Measurements from ENCODE around the gene NRDE2. TPM values are rescaled to one million over a fixed set of nuclear protein-coding genes. Genes with fewer than 3 reads are reported as not detected.

The NRDE2 gene
- total RNA-seq, 2 experiments from 2014 or later, result 12.3 to 16.6 TPM

DNA sequence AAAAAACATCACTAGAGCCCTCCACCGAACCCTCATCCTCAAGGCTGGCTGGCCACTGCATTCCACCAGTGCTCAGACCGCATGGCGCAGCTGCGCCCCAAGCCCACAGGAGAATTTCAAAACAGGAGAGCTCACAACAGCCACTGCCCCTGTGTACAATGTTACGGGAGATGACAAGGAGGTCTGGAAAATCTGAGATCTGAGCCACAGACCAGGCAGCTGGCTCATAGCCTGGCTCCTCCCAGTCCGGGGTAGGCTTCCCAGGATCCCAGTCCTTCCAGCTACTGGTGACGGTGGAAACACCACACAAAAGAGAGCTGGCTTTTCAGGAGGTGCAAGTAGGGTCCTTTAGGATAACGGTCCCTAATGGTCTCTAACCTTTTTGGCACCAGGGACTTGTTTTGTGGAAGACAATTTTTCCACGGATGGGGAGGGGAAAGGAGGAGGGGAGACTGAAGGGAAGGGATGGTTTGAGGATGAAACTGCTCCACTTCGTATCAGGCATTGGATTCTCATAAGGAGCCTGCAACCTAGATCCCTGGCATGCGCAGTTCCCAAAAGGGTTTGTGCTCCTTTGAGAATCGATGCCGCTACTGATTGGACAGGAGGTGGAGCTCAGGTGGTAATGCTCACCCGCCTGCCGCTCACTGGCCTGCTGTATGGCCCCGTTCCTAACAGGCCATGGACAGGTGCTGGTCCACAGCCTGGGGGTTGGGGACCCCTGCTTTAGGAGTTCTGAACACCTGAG lies 23.0 kb upstream of the NRDE2 start:
- Histone ChIP-seq H4K20me1 (ENCODE audit: insufficient read depth, low read length) (no peaks in the 10 kb centered on the region), H3K27ac (ENCODE audit: low read depth, low read length, poor library complexity, severe bottlenecking) (no peak overlapping the region), H3K4me3 (ENCODE audit: low read depth, low read length, poor library complexity, severe bottlenecking) (no peak overlapping the region), H2AFZ (ENCODE audit: low read length) (no peak overlapping the region), H3K4me2 (ENCODE audit: low read length) (no peak overlapping the region), H3K9me3 (ENCODE audit: low read length) (no peaks in the 10 kb centered on the region), H3K79me2 (ENCODE audit: insufficient read depth, low read depth, low read length) (no peaks in the 10 kb centered on the region), H3K4me1 (ENCODE audit: insufficient read depth, low read length, poor library complexity, severe bottlenecking) (no peaks in the 10 kb centered on the region), H3K36me3 (ENCODE audit: insufficient read depth, low read length) (no peaks in the 10 kb centered on the region), H3K9me2 (ENCODE audit: insufficient read depth, low read length) (no peaks in the 10 kb centered on the region)
- TF ChIP-seq, protein P1, sequence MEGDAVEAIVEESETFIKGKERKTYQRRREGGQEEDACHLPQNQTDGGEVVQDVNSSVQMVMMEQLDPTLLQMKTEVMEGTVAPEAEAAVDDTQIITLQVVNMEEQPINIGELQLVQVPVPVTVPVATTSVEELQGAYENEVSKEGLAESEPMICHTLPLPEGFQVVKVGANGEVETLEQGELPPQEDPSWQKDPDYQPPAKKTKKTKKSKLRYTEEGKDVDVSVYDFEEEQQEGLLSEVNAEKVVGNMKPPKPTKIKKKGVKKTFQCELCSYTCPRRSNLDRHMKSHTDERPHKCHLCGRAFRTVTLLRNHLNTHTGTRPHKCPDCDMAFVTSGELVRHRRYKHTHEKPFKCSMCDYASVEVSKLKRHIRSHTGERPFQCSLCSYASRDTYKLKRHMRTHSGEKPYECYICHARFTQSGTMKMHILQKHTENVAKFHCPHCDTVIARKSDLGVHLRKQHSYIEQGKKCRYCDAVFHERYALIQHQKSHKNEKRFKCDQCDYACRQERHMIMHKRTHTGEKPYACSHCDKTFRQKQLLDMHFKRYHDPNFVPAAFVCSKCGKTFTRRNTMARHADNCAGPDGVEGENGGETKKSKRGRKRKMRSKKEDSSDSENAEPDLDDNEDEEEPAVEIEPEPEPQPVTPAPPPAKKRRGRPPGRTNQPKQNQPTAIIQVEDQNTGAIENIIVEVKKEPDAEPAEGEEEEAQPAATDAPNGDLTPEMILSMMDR (conservative IDR thresholded peaks at IDR 0.05; ENCODE audit: low read length), result no peak
- TF ChIP-seq EZH2phosphoT487 (IDR thresholded peaks at IDR 0.05; ENCODE audit: borderline replicate concordance, low read depth, low read length), result no peak
- ChIA-PET CTCF (ENCODE audit: unreplicated experiment) (no interaction called here), POLR2A (no interaction called here)
- no TSS peak for BruUV-seq (replicated peaks)
- intact Hi-C loops (cut with micrococcal nuclease; ENCODE audit: unreplicated experiment), result no loop called here
- no peak for DNase-seq (ENCODE audit: low spot score)

- Histone ChIP-seq H3K79me2 (ENCODE audit: insufficient read depth, low read depth, low read length) (no peaks in the 10 kb centered on the region), H3K27ac (ENCODE audit: low read depth, low read length, poor library complexity, severe bottlenecking) (no peak overlapping the region), H3K9me3 (ENCODE audit: low read length) (no peaks in the 10 kb centered on the region), H3K9me2 (ENCODE audit: insufficient read depth, low read length) (no peaks in the 10 kb centered on the region), H3K4me3 (ENCODE audit: low read depth, low read length, poor library complexity, severe bottlenecking) (no peak overlapping the region), H3K4me2 (ENCODE audit: low read length) (no peak overlapping the region), H3K4me1 (ENCODE audit: insufficient read depth, low read length, poor library complexity, severe bottlenecking) (no peaks in the 10 kb centered on the region), H4K20me1 (ENCODE audit: insufficient read depth, low read length) (no peaks in the 10 kb centered on the region), H2AFZ (ENCODE audit: low read length) (no peak overlapping the region), H3K36me3 (ENCODE audit: insufficient read depth, low read length) (no peaks in the 10 kb centered on the region)
- no peak for TF ChIP-seq EZH2phosphoT487 (IDR thresholded peaks at IDR 0.05; ENCODE audit: borderline replicate concordance, low read depth, low read length)
- TF ChIP-seq, protein P1 (conservative IDR thresholded peaks at IDR 0.05; ENCODE audit: low read length), result no peak
- intact Hi-C loops (cut with micrococcal nuclease; ENCODE audit: unreplicated experiment), result no loop called here
- ChIA-PET CTCF (ENCODE audit: unreplicated experiment) (no interaction called here), POLR2A (no interaction called here)
- DNase-seq (ENCODE audit: low spot score), result no peak
- BruUV-seq (replicated peaks), result no TSS peak
These were observed 18.0 kb upstream of the NRDE2 start for GRCh38 chr14:90349739-90350138.

GRCh38 chr14:90348270-90348669 lies 16.5 kb upstream of the NRDE2 start:
- Histone ChIP-seq H4K20me1 (ENCODE audit: insufficient read depth, low read length) (no peaks in the 10 kb centered on the region), H3K79me2 (ENCODE audit: insufficient read depth, low read depth, low read length) (no peaks in the 10 kb centered on the region), H3K9me2 (ENCODE audit: insufficient read depth, low read length) (no peaks in the 10 kb centered on the region), H3K9me3 (ENCODE audit: low read length) (no peaks in the 10 kb centered on the region), H3K4me3 (ENCODE audit: low read depth, low read length, poor library complexity, severe bottlenecking) (no peak overlapping the region), H3K4me1 (ENCODE audit: insufficient read depth, low read length, poor library complexity, severe bottlenecking) (no peaks in the 10 kb centered on the region), H3K36me3 (ENCODE audit: insufficient read depth, low read length) (no peaks in the 10 kb centered on the region), H3K4me2 (ENCODE audit: low read length) (no peak overlapping the region), H3K27ac (ENCODE audit: low read depth, low read length, poor library complexity, severe bottlenecking) (no peak overlapping the region), H2AFZ (ENCODE audit: low read length) (no peak overlapping the region)
- no peak for TF ChIP-seq EZH2phosphoT487 (IDR thresholded peaks at IDR 0.05; ENCODE audit: borderline replicate concordance, low read depth, low read length)
- TF ChIP-seq, protein P1 (conservative IDR thresholded peaks at IDR 0.05; ENCODE audit: low read length), result no peak
- no TSS peak for BruUV-seq (replicated peaks)
- intact Hi-C loops (cut with micrococcal nuclease; ENCODE audit: unreplicated experiment), result no loop called here
- no peak for DNase-seq (ENCODE audit: low spot score)
- CTCF ChIA-PET (ENCODE audit: unreplicated experiment), result no interaction called here
- POLR2A ChIA-PET, result no interaction called here
